Activated effector memory CD4-positive, alpha-beta T cell treated with Interleukin-2 at 50 U/mL for 16 hours (primary cell): ENCODE results near the gene MBD6.

Source experiments
- DNase-seq: peaks from one replicate; pipeline ENCODE4 v3.0.0-alpha.2; 2020

The MBD6 gene

DNA sequence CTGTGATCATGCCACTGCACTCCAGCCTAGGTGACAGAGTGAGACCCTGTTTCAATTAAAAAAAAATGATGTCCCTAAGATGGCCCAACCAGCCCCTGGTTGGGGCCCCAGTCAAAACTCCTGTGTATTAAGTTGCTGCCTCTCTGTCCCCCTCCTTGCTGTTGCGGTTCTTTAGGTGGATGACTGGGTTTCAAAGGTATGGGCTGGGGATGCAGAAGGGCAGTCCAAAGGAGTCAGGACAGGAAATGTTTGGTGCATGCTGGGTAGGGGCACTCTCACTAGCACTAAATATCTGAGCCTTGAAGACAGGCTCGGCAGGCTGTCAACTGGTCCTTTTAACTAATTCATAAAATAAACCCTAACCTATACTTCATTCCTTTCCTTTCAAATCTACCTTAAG is 56.4 kb downstream of the MBD6 start:
- no peak for DNase-seq
